SK-N-MC (cell line): ENCODE data around the gene CCR5AS.
"Not testable (repeated sequence)": the region's sequence is repeated elsewhere in the genome, so short reads cannot be mapped to it uniquely, and the experiment has no call there.

Experiments
- DNase-seq: peaks from one replicate; pipeline ENCODE4 v3.0.0-alpha.2; 2011; ENCODE audit warnings: low read depth, low spot score
- H3K27ac ChIP-seq: fragments of 200-600 bp; sonication (generic); 2 replicates; pipeline ENCODE4 v1.5.1; 2016; ENCODE audit warnings: mixed run types
- H3K36me3 ChIP-seq: fragments of 200-600 bp; sonication (generic); 2 replicates; pipeline ENCODE4 v1.6.1; 2017; ENCODE audit warnings: antibody characterized with exemption, low read length, mixed read lengths; ENCODE audit not compliant: insufficient read depth
- H3K4me3 ChIP-seq: fragments of 200-600 bp; sonication (generic); 2 replicates; pipeline ENCODE4 v1.5.1; 2016
- H3K9ac ChIP-seq: fragments of 200-600 bp; sonication (generic); 2 replicates; pipeline ENCODE4 v1.8.0; 2017; ENCODE audit warnings: mixed run types, mixed read lengths; ENCODE audit not compliant: insufficient read length
- H3K9me3 ChIP-seq: fragments of 200-600 bp; sonication (generic); 2 replicates; pipeline ENCODE4 v1.6.1; 2017; ENCODE audit warnings: low read depth, mild to moderate bottlenecking, antibody characterized with exemption, low read length, moderate library complexity, mixed read lengths
- EZH2 ChIP-seq: fragments of 200-600 bp; sonication (generic); IDR thresholded peaks from one replicate; pipeline ENCODE4 v1.6.1; 2017; ENCODE audit warnings: antibody characterized with exemption
- FOXP2 ChIP-seq: optimal IDR thresholded peaks from 2 replicates; pipeline ENCODE3; 2011; ENCODE audit warnings: mild to moderate bottlenecking, moderate library complexity; ENCODE audit not compliant: insufficient read depth; ENCODE audit errors: extremely low read length, control extremely low read depth
- POLR2AphosphoS5 ChIP-seq: IDR thresholded peaks from 2 replicates; pipeline ENCODE4 v1.6.1; 2012; ENCODE audit warnings: mild to moderate bottlenecking, low read depth, low read length, borderline replicate concordance

The CCR5AS gene

DNA sequence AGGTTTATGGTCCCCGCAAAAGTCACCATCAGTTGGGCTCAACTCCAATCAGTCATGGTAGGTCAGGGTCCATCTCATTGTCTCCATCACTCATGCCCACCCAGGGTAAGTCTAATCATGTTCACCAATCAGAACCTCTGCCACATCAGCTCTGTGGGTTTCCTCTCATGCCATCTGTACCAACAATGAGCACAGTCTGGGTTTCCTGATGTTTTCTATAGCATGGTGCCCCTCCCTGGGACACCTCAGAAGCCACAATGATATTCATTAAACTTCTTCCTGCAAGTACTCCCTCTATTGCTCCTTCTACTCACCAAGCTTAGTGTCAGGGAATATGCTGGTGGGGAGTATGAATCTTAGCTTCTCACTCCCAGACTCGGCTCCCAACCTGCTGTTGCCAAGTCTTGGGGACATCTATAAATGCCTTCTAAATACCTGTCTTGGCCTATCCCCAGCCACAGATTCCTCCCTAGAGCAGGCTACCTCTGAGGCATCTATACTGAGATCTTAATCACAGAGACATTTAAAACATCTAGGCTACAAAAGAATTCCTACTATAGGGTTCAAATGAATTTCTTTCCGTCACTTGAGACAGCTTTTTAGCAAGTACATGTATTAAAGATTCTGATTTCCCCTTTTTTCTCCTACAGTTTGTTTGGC lies 57.9 kb downstream of the CCR5AS start:
- TF ChIP-seq POLR2AphosphoS5 = no peak
- no peak for TF ChIP-seq EZH2
- TF ChIP-seq FOXP2 = no peak
- H3K9ac ChIP-seq = no peak overlapping the region
- H3K4me3 ChIP-seq = no peak overlapping the region
- H3K27ac ChIP-seq = no peak overlapping the region
- no peak for DNase-seq
- H3K36me3 ChIP-seq = no peaks in the 10 kb centered on the region
- H3K9me3 ChIP-seq = no peaks in the 10 kb centered on the region

DNA sequence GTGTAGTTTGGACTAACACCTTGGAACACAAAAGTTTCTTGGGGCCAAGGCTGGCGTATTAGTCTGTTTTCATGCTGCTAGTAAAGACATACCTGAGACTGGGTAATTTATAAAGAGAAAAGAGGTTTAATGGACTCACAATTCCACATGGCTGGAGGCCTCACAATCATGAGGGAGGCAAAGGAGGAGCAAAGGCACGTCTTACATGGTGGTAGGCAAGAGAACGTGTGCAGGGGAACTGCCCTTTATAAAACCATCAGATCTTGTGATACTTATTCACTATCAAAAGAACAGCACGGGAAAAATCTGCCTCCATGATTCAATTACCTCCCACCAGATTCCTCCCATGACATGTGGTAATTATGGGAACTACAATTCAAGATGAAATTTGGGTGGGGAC lies 62.4 kb downstream of the CCR5AS start:
- no peak for DNase-seq
- H3K9me3 ChIP-seq = no peaks in the 10 kb centered on the region
- TF ChIP-seq FOXP2 (no peak), POLR2AphosphoS5 (no peak), EZH2 (no peak)
- H3K4me3 ChIP-seq = no peak overlapping the region
- H3K9ac ChIP-seq = no peak overlapping the region
- no peak overlapping the region for H3K27ac ChIP-seq
- no peaks in the 10 kb centered on the region for H3K36me3 ChIP-seq

DNA sequence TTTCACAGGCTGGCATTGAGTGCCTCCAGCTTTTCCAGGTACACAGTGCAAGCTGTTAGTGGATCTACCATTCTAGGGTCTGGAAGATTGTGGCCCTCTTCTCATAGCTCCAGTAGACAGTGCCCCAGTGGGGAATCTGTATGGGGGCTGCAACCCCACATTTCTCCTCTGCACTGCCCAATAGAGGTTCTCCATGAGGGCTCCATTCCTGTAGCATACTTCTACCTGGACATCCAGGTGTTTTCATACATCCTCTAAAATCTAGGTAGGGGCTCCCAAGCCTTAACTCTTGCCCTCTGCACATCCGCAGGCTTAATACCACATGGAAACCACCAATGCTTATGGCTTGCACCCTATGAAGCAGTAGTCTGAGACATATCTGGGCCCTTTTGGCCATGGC lies 68.0 kb downstream of the CCR5AS start:
- no peak overlapping the region for H3K9ac ChIP-seq
- no peaks in the 10 kb centered on the region for H3K9me3 ChIP-seq
- no peak overlapping the region for H3K4me3 ChIP-seq
- no peak for TF ChIP-seq FOXP2
- TF ChIP-seq POLR2AphosphoS5 = no peak
- TF ChIP-seq EZH2 = no peak
- no peaks in the 10 kb centered on the region for H3K36me3 ChIP-seq
- DNase-seq = no peak
- no peak overlapping the region for H3K27ac ChIP-seq

DNA sequence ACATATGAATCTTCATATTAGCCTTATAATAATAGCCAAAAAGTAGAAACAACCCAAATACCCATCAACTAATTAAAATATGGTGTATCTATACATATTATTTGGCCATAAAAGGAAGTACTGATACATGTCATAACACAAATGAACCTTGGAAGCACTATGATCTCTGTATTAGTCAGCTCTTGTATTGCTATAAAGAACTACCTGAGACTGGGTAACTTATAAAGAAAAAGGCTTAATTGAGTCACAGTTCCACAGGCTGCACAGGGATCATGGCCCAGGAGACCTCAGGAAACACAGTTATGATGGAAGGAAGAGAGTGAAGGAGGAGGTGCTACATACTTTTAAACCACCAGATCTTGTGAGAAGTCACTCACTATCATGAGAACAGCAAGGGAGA lies 69.0 kb downstream of the CCR5AS start:
- no peak overlapping the region for H3K9ac ChIP-seq
- no peaks in the 10 kb centered on the region for H3K36me3 ChIP-seq
- H3K9me3 ChIP-seq = no peaks in the 10 kb centered on the region
- DNase-seq = no peak
- H3K4me3 ChIP-seq = no peak overlapping the region
- no peak overlapping the region for H3K27ac ChIP-seq
- no peak for TF ChIP-seq EZH2
- TF ChIP-seq POLR2AphosphoS5 = no peak
- TF ChIP-seq FOXP2 = no peak

DNA sequence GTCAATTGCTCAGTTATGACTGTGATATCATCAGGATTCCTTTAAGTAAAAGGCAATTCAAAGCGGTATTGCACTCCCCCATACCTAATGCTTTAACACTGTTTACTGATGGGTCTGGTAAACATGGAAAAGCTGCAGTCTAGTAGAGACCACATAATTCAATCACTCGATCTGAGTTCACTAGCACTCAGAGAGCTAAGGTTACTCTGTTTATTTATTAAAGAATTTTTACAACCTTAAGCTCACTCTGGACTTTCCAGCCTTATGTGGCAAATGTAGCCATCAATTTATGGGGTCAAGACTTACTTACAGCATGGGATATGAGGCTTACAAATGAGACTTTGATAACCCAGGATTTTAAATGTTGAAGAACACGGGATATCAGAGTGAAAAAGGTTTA lies 71.3 kb downstream of the CCR5AS start:
- Histone ChIP-seq H3K36me3 (no peaks in the 10 kb centered on the region), H3K9me3 (no peaks in the 10 kb centered on the region)

DNA sequence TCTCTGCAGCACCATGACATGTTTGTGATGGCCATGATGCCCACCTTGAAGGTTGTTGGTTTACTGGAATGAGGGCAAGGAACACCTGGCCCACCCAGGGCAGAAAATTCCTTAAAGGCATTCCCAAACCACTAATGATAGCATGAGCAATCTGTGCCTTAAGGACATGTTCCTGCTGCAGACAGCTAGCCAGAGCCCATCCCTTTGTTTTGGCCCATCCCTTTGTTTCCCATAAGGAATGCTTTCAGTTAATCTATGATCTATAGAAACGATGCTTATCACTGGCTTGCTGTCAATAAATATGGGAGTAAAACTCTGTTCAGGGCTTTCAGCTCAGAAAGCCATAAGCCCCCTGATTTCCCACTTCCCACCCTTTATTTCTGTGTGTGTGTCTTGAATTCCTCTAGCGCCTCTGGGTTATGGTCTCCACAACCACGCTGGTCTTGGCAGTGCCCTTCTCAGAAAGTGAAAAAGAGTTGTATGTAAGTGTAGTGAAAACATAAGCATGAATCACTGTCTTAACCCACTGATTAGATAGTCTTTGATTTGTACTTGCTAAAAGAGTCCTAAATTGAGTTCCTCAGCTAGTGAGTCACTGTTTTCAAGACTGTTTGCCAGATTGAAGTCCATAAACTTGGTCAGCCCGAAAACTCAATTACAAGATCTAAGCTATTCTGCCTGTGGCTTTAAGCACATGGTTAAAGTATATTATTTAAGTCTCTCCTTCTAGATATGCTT lies 72.0 kb downstream of the CCR5AS start:
- TF ChIP-seq POLR2AphosphoS5 (no peak), EZH2 (no peak), FOXP2 (no peak)
- Histone ChIP-seq H3K36me3 (no peaks in the 10 kb centered on the region), H3K9ac (no peak overlapping the region), H3K27ac (no peak overlapping the region), H3K9me3 (no peaks in the 10 kb centered on the region), H3K4me3 (no peak overlapping the region)
- DNase-seq = no peak

More for the DNA sequence above, 71.3 kb downstream of the CCR5AS start:
- H3K9ac ChIP-seq = no peak overlapping the region
- no peak for DNase-seq
- no peak for TF ChIP-seq EZH2
- TF ChIP-seq FOXP2 = no peak
- TF ChIP-seq POLR2AphosphoS5 = no peak
- H3K4me3 ChIP-seq = no peak overlapping the region
- H3K27ac ChIP-seq = no peak overlapping the region

DNA sequence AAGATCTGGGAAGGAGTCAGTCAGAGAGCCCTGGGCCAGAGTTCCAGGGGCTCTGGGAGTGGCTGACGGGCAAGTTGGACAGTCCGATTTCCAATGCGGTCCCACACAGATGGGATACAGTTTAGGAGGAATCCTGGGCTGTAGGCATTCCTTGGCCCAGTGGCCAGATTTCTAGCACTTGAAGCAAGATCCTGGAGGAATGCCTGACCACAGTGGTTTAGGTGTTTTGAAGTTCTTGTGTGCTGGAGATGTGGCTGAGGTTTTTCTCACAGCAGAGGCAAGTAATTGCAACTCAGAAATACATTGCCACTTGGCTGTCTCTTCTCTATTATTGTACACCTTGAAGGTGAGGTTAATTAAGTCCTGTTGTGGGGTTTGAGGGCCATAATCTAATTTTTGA lies 76.2 kb downstream of the CCR5AS start:
- H3K9ac ChIP-seq, DNase-seq, H3K9me3 ChIP-seq, H3K36me3 ChIP-seq, H3K4me3 ChIP-seq, H3K27ac ChIP-seq: not testable (repeated sequence)

DNA sequence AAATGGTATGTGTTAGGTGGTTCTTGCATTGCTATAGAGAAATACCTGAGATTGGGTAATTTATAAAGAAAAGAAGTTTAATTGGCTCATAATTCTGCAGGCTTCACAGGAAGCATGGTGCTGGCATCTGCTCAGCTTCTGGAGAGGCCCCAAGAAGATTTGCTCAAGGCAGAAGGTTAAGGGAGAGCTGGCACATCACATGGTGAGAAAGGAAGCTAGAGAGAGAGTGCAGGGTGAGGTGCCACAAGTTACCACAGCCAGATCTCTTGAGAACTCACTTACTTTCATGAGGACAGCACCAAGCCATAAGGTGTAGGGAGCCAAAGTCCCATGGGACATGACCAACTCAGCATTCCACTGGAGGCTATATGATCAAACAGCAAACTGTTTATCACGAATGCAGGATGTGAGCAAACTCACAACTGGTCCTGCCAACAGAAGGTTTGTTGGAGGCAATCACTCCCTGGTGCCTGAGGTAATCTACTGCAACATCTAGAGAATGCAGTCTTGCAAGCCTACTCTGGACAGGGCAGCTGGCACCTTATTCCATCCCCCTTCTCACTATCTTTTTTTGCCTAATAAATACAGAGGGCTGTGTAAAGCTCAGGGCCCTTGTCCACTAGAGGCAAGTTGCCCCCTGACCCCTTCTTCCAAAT lies 81.1 kb downstream of the CCR5AS start:
- no peak overlapping the region for H3K4me3 ChIP-seq
- no peak for DNase-seq
- no peak overlapping the region for H3K27ac ChIP-seq
- H3K9me3 ChIP-seq = no peaks in the 10 kb centered on the region
- no peak overlapping the region for H3K9ac ChIP-seq
- TF ChIP-seq FOXP2 (no peak), EZH2 (no peak), POLR2AphosphoS5 (no peak)
- H3K36me3 ChIP-seq = no peaks in the 10 kb centered on the region

DNA sequence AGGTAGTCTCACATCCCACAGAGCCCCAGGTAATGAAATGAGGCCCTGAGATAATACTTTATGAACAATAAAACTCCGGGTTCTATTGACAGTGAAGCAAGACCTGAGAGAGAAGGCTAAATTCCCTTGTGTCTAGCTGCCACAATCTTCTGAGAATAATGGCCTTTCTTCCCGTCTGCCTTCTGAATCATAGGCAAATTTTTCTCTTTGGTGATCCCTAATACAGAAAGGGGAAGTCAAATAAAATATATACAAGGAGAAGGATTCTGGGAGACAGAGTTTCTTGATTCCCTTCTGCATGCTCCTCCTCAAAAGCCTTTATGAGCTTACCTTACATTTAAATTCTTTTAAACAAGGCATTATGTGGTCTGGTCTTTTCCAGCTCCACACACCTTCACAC lies 82.8 kb downstream of the CCR5AS start:
- no peak for DNase-seq

More for the DNA sequence above, 82.8 kb downstream of the CCR5AS start:
- Histone ChIP-seq H3K27ac (no peak overlapping the region), H3K4me3 (no peak overlapping the region), H3K9me3 (no peaks in the 10 kb centered on the region), H3K36me3 (no peaks in the 10 kb centered on the region), H3K9ac (no peak overlapping the region)
- no peak for TF ChIP-seq EZH2
- no peak for TF ChIP-seq FOXP2
- TF ChIP-seq POLR2AphosphoS5 = no peak
